ENCODE data around the gene PEX11A. TPM values are rescaled to one million over a fixed set of nuclear protein-coding genes. Genes with fewer than 3 reads are reported as not detected.

The PEX11A gene
- total RNA-seq, 6 donors from 2014 or later = 4.4 to 18.7 (median 6.7) TPM

DNA sequence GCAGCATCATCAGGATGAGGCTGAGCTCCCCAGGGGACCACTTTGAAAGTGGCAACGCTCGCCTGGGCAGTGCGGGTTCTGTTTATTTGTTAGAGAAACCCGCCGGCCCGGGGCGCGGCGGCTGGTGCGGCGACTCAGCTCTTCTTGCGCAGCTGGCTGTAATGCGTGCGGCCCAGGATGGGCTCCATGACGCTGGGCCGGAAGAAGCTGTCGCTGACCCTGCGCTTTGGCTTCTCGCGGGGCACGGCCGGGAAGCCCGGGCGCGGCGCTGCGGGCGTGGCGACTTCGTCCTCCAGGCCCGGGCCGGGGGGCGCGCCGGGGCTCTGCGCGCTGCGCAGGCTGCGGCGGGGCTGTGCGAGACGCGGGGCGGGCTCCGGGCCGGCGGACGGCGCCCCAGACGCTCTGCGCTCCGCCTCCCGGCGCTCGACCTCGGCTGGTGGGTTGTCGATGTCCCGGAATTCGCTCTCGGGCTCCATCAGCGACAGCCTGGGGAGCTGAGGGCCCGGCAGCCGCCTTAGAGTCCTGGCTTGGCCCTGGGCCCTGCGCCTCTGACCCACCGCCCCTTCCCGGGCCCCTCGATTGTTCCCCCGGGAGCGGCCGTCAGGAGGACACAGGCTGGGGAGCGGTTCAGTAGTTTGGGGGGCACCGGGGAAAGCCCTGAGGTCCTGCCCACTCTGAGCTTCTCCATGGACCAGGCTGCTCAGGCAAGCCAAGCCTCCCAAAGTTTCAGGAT is 24.9 kb downstream of the PEX11A start:
- peak overlapping the region in 3 of 4 donors; percentile 49 to 54 (median 50) for H3K4me3 ChIP-seq
- H3K9me3 ChIP-seq = no peaks in the 10 kb centered on the region
- DNase-seq = peak; percentile 46 to 93
- H3K36me3 ChIP-seq = no peaks in the 10 kb centered on the region
- H3K27me3 ChIP-seq = no peaks in the 10 kb centered on the region
- peak overlapping the region; percentile 57 to 82 (median 78) for H3K27ac ChIP-seq
- TF ChIP-seq EP300 (IDR thresholded peaks at IDR 0.05) (no peak), POLR2A (IDR thresholded peaks at IDR 0.05) (peak in 1 of 4 donors; percentile 21)
- peaks cover 0 to 23% (median 17%) of the 10 kb centered on the region in 4 donors for H3K4me1 ChIP-seq
- WGBS, 2 donors = 1 to 7% methylated on average over 17 to 24 of the region's 72 CpGs
- peak; percentile 2 to 87 for ATAC-seq (ENCODE audit: low FRiP score in 2 of 2)

DNA sequence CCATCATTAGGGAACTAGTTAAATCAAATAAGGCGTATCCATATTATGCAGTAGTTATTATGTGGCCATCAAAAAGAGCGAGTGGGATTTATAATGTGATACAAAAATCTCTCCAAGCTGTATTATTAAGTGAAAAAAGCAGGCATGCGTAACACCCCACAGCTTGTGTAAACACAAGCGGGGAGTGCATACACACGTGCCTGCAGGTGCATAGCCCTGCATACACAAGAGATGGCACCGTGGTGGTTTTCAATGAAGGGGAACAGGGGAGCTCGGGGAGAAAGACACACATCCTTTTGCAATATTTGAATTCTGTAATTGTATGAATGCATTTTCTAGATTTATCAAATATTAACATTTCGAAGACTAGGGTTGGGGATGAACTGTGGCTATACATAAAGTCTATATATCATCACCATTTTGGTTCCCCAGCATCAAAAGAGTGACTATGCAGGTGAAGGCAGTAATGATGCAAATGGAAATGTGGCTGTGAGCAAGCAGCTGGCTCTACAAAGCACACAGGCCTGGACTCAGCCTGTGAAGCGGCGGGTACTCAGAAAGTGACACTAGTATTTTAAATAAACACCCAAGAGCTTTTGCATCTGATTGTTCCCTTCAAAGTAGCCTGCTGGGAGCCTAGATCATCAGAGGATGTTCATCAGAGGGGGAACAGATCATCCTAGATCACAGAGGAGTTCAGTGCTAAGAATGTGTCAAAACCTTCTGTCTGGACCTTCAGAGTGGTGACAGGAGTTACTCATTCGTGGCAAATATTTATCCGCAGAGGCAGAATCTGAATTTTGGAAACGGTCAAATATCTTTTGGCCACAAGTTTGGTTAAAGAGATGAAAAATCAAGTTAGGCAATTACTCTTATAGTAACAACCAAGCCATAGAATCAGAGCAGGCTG is 25.9 kb downstream of the PEX11A start:
- no peaks in the 10 kb centered on the region for H3K9me3 ChIP-seq
- H3K4me3 ChIP-seq = peak overlapping the region in 3 of 4 donors; percentile 49 to 54 (median 50)
- no peak for ATAC-seq (ENCODE audit: low FRiP score in 2 of 2)
- H3K4me1 ChIP-seq = peaks cover 0 to 23% (median 17%) of the 10 kb centered on the region in 4 donors
- H3K36me3 ChIP-seq = no peaks in the 10 kb centered on the region
- WGBS, 2 donors = 90 to 92% methylated on average over 13 of the region's 13 CpGs
- peak overlapping the region in 3 of 4 donors; percentile 75 to 82 (median 81) for H3K27ac ChIP-seq
- no peak for DNase-seq
- TF ChIP-seq, protein P1, sequence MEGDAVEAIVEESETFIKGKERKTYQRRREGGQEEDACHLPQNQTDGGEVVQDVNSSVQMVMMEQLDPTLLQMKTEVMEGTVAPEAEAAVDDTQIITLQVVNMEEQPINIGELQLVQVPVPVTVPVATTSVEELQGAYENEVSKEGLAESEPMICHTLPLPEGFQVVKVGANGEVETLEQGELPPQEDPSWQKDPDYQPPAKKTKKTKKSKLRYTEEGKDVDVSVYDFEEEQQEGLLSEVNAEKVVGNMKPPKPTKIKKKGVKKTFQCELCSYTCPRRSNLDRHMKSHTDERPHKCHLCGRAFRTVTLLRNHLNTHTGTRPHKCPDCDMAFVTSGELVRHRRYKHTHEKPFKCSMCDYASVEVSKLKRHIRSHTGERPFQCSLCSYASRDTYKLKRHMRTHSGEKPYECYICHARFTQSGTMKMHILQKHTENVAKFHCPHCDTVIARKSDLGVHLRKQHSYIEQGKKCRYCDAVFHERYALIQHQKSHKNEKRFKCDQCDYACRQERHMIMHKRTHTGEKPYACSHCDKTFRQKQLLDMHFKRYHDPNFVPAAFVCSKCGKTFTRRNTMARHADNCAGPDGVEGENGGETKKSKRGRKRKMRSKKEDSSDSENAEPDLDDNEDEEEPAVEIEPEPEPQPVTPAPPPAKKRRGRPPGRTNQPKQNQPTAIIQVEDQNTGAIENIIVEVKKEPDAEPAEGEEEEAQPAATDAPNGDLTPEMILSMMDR (IDR thresholded peaks at IDR 0.05) = no peak
- TF ChIP-seq POLR2A (IDR thresholded peaks at IDR 0.05) (no peak), POLR2AphosphoS5 (IDR thresholded peaks at IDR 0.05) (no peak), EP300 (IDR thresholded peaks at IDR 0.05) (no peak)
- no peaks in the 10 kb centered on the region for H3K27me3 ChIP-seq

DNA sequence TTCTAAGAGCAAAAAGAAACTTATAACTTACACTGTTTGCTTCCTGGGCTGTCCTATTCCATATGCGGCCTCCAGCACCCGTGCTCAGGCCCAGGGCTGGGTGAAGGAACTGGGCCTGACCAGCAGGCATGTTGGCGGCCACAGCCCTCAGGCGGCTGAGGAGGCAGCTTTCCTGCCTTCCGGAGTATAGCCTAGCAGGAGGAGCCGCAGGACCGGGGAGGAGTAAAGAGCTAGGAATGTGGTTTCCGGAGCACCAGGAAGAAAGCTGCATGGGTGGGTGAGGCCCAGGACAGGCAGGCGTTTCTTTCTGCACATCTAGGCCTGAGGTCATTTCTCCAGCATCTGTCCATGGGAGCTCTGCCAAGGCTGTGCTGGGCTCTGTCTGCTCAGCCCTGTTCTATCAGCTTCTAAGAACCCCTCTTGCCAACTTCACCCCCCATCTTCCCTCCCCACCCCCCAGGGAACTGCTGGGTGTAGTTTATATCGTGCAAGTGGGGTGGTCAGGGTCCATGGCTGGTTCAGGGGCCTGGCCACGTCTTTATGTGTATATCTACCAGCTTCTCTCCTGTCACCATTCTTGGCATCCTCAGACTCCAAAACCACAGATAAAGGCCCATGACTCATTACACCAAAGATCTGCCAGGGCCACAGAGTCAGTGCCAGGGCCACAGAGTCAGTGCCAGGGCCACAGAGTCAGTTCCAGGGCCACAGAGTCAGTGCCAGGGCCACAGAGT is 27.5 kb downstream of the PEX11A start:
- no peak overlapping the region for H3K4me3 ChIP-seq
- H3K4me1 ChIP-seq = peaks cover 0 to 23% (median 17%) of the 10 kb centered on the region in 4 donors
- 38 to 44% methylated on average over 11 of the region's 11 CpGs for WGBS, 2 donors
- no peak for TF ChIP-seq POLR2AphosphoS5 (IDR thresholded peaks at IDR 0.05)
- TF ChIP-seq EP300 (IDR thresholded peaks at IDR 0.05) = no peak
- no peak for TF ChIP-seq POLR2A (IDR thresholded peaks at IDR 0.05)
- TF ChIP-seq, protein P1 (IDR thresholded peaks at IDR 0.05) = no peak
- H3K9me3 ChIP-seq = no peaks in the 10 kb centered on the region
- ATAC-seq (ENCODE audit: low FRiP score in 2 of 2) (peak; percentile 72 to 90), DNase-seq (peak in 1 of 2 donors; percentile 66)
- H3K27me3 ChIP-seq = no peaks in the 10 kb centered on the region
- no peaks in the 10 kb centered on the region for H3K36me3 ChIP-seq
- H3K27ac ChIP-seq = peak overlapping the region in 2 of 4 donors; percentile 14 to 42

DNA sequence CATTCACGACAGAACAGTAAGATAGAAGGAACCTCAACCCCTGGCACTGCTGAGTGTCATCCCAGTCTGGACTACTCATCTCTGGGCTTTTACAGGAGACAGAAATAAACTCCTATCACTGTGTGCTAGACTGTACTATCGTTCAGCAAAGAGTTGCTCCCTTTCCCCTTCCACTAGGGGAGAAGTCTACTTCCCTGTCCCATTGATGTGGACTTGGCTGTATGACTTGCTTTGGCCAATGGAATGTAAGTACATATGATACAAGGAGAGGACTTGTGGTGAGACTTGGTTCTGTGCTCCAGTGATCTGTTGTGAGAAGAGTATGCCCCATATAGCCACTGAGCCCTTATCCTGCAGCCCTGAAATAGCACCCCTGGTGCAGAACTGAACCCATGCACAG is 30.0 kb downstream of the PEX11A start:
- ATAC-seq (ENCODE audit: low FRiP score in 2 of 2) (no peak), DNase-seq (no peak)
- H3K9me3 ChIP-seq = no peaks in the 10 kb centered on the region
- no peaks in the 10 kb centered on the region for H3K36me3 ChIP-seq
- TF ChIP-seq EP300 (IDR thresholded peaks at IDR 0.05) = no peak
- TF ChIP-seq POLR2A (IDR thresholded peaks at IDR 0.05) = no peak
- 85 to 94% methylated on average over 2 of the region's 2 CpGs for WGBS, 2 donors
- no peak overlapping the region for H3K4me3 ChIP-seq
- H3K27ac ChIP-seq = no peak overlapping the region
- peaks cover 0 to 19% (median 14%) of the 10 kb centered on the region in 4 donors for H3K4me1 ChIP-seq
- no peaks in the 10 kb centered on the region for H3K27me3 ChIP-seq

DNA sequence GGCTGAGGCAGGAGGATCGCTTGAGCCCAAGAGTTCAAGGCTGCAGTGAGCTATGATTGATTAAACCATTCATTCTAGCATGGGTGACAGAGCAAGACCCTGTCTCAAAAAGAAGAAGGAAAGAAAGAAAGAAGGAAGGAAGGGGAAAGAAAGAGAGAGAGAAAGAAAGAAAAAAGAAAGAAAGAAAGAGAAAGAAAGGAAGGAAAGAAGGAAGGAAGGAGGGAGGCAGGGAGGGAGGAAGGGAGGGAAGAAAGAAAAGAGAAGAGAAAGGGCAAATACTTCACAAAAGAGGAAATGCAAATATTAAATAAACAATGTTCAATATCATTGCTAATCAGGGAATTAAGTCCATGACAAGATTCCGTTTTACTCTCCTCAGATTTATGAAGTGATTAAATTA is 31.3 kb downstream of the PEX11A start:
- H3K4me1 ChIP-seq = peaks cover 3 to 23% (median 13%) of the 10 kb centered on the region in 4 donors
- no peaks in the 10 kb centered on the region for H3K9me3 ChIP-seq
- H3K27me3 ChIP-seq = peaks cover 0 to 12% (median 2%) of the 10 kb centered on the region in 4 donors
- no peak overlapping the region for H3K4me3 ChIP-seq
- TF ChIP-seq EP300 (IDR thresholded peaks at IDR 0.05) (no peak), POLR2A (IDR thresholded peaks at IDR 0.05) (no peak), POLR2AphosphoS5 (IDR thresholded peaks at IDR 0.05) (no peak)
- TF ChIP-seq, protein P1 (IDR thresholded peaks at IDR 0.05) = no peak
- 84 to 95% methylated on average over 2 of the region's 2 CpGs for WGBS, 2 donors
- no peaks in the 10 kb centered on the region for H3K36me3 ChIP-seq
- H3K27ac ChIP-seq = no peak overlapping the region
- DNase-seq (no peak), ATAC-seq (ENCODE audit: low FRiP score in 2 of 2) (no peak)
